GM18526 (cell line): ENCODE results near the gene VKORC1.
A peak's percentile ranks its signal among the peaks of the same experiment; 100 is the strongest.

Experiments
- POLR2A ChIP-seq: IDR thresholded peaks from 3 replicates; pipeline ENCODE4 v1.6.1; 2011; ENCODE audit not compliant: insufficient read length; ENCODE audit errors: extremely low read depth

The VKORC1 gene

GRCh38 chr16:31081428-31082351 is 12.9 kb downstream of the VKORC1 start:
- TF ChIP-seq POLR2A = no peak

- TF ChIP-seq POLR2A = no peak
These were observed 13.7 kb downstream of the VKORC1 start for GRCh38 chr16:31080756-31081419.

GRCh38 chr16:31080035-31080629 is 14.5 kb downstream of the VKORC1 start:
- no peak for TF ChIP-seq POLR2A

- no peak for TF ChIP-seq POLR2A
These were observed 15.2 kb downstream of the VKORC1 start for GRCh38 chr16:31079342-31079944.

GRCh38 chr16:31078597-31079341 is 15.8 kb downstream of the VKORC1 start:
- no peak for TF ChIP-seq POLR2A

GRCh38 chr16:31077592-31078396 is 16.8 kb downstream of the VKORC1 start:
- TF ChIP-seq POLR2A = no peak

- no peak for TF ChIP-seq POLR2A
These were observed 17.6 kb downstream of the VKORC1 start for GRCh38 chr16:31077024-31077423.

- no peak for TF ChIP-seq POLR2A
These were observed 18.3 kb downstream of the VKORC1 start for GRCh38 chr16:31076319-31076718.

- TF ChIP-seq POLR2A = no peak
These were observed 19.8 kb downstream of the VKORC1 start for GRCh38 chr16:31074814-31075183.

- peak; percentile 89 for TF ChIP-seq POLR2A
These were observed 20.4 kb downstream of the VKORC1 start, which contains the start of the genes ZNF646 and ZNF668 for GRCh38 chr16:31073970-31074813. Gene ZNF646 (plus strand): TSS chr16:31074422. CDS start chr16:31076325, 1,903 bp downstream. Gene ZNF668 (minus strand): TSS chr16:31074240. CDS start chr16:31064459, 9,781 bp downstream.

GRCh38 chr16:31073142-31073969 is 21.2 kb downstream of the VKORC1 start:
- peak; percentile 43 for TF ChIP-seq POLR2A

GRCh38 chr16:31072540-31073141 is 22.0 kb downstream of the VKORC1 start:
- TF ChIP-seq POLR2A = no peak
